Spleen (tissue), 11 donors: Measurements from ENCODE around the gene MPO. TPM values are rescaled to one million over a fixed set of nuclear protein-coding genes. Genes with fewer than 3 reads are reported as not detected.

Source experiments
- DNase-seq: peaks from one replicate; pipeline ENCODE4 v3.0.0-alpha.2; 2020
- H3K27ac ChIP-seq, 8 donors: fragments of 200-600 bp; sonication (generic) in 7 of 8; 1 replicate in 4 of 8; 2 replicates in 4 of 8; pipeline versions ENCODE4 v1.5.0 to v1.8.0; 2016 to 2021; ENCODE audit warnings: inconsistent platforms in 4 of 8, mild to moderate bottlenecking in 4 of 8, moderate library complexity in 1 of 8
- H3K27me3 ChIP-seq, 7 donors: fragments of 200-600 bp; sonication (generic) in 6 of 7; replicated peaks in 1 of 7; 1 replicate in 4 of 7; 2 replicates in 3 of 7; pipeline versions ENCODE4 v1.5.0 to v1.8.0; 2016 to 2021; ENCODE audit warnings: inconsistent platforms in 3 of 7, mild to moderate bottlenecking in 1 of 7
- H3K36me3 ChIP-seq, 6 donors: fragments of 200-600 bp; sonication (generic) in 5 of 6; 1 replicate in 4 of 6; 2 replicates in 2 of 6; pipeline versions ENCODE4 v1.5.0 to v1.8.0; 2016 to 2021; ENCODE audit warnings: inconsistent platforms in 2 of 6
- H3K4me1 ChIP-seq, 6 donors: fragments of 200-600 bp; sonication (generic) in 5 of 6; 1 replicate in 3 of 6; 2 replicates in 3 of 6; pipeline versions ENCODE4 v1.5.0 to v1.8.0; 2016 to 2021; ENCODE audit warnings: inconsistent platforms in 3 of 6
- H3K4me3 ChIP-seq, 8 donors: fragments of 200-600 bp; sonication (generic) in 7 of 8; 1 replicate in 4 of 8; 2 replicates in 4 of 8; pipeline versions ENCODE4 v1.5.0 to v1.8.0; 2016 to 2021; ENCODE audit warnings: inconsistent platforms in 4 of 8, mild to moderate bottlenecking in 4 of 8, moderate library complexity in 2 of 8
- H3K9me3 ChIP-seq, 8 donors: fragments of 200-600 bp; sonication (generic) in 7 of 8; 1 replicate in 4 of 8; 2 replicates in 4 of 8; pipeline versions ENCODE4 v1.5.0 to v1.8.0; 2016 to 2021; ENCODE audit warnings: inconsistent platforms in 4 of 8
- POLR2A ChIP-seq, 3 donors: fragments of 450-650 bp; IDR thresholded peaks; one replicate each; pipeline ENCODE4 v1.5.1; 2017; ENCODE audit warnings: antibody characterized with exemption in 3 of 3, mild to moderate bottlenecking in 1 of 3
- POLR2AphosphoS5 ChIP-seq, 3 donors: sonication (generic); formaldehyde crosslinking; IDR thresholded peaks; one replicate each; pipeline ENCODE4 v1.5.1; 2017; ENCODE audit warnings: antibody characterized with exemption in 3 of 3
- WGBS, 5 donors: extraction: QIAGEN DNeasy Blood & Tissue Kit in 3 of 5; methylation state at CpG; one replicate each; pipeline versions ENCODE4 v1.1.5 to v1.1.7; 2013 to 2018; 5-methylcytosine and 5-hydroxymethylcytosine counted together
- intact Hi-C: fragments of 100-400 bp; cut with DNase I; formaldehyde crosslinking; loops from one replicate; pipeline ENCODE4 v1.15.0; 2023; ENCODE audit warnings: low total_unique reads
- polyA plus RNA-seq, 3 donors: library from polyadenylated mRNA; stranded (reverse); fragments of 200-250 nt; gene quantifications; one replicate each; pipeline ENCODE4 v1.2.1, GENCODE V29; 2013
- total RNA-seq, 7 donors: library from RNA; depleted of rRNA in 3 of 7; stranded (reverse); fragments of >200 nt in 3 of 7; fragmentation: NEBNext Ultra II Directional in 4 of 7; extraction: Animal tissue kit (Norgen Biotek cat#: 25700) in 4 of 7; gene quantifications; one replicate each; pipeline versions ENCODE4 v1.1.0 to v1.2.1, GENCODE V29; 2016 to 2021
- TF ChIP-seq, protein P1 (sequence below), 11 experiments: fragments of 200-600 bp in 7 of 11; fragments of 450-650 bp in 4 of 11; sonication (generic) in 4 of 11; IDR thresholded peaks in 8 of 11; conservative IDR thresholded peaks in 3 of 11; 1 replicate in 7 of 11; 2 replicates in 4 of 11; pipeline versions ENCODE4 v1.4.0 to v1.8.0; 2016 to 2021; ENCODE audit warnings: antibody characterized with exemption in 11 of 11, inconsistent platforms in 4 of 11, mild to moderate bottlenecking in 1 of 11
- donor health status: healthy with polysubstance abuse.
- donor health status: DM: no; HTN: no; CAD: no; lungs with moderate emphysema.
- donor health status: DM: no; HTN: no; CAD: no.
- donor health status: Bipolar disorder and iron deficiency.
- donor health status: healthy.
- donor health status: DM: no; HTN: no; CAD: no.
- donor health status: DM: yes; HTN: yes; CAD: no.

MPO gene
- total and polyA plus RNA-seq, 10 donors, result 0.52 to 75.7 (median 12.0) TPM

DNA sequence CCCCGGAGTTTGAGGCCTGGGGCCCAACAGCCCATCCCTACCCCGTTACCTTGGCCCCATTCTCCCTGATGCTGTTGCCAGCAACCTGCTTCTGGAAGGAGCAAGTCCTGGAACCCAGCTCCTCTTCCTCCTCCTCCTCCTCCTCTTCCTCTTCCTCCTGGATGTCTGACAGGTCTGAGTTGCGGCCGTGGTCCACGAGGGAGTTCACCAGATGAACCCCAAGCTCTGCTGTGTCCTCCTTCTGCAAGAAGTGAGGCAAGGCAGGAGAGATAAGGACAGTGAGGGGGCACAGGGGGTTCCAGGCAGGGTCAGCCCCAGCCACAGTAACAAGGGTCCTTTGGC, 29.2 kb upstream of the MPO start:
- H3K9me3 ChIP-seq, result no peaks in the 10 kb centered on the region

DNA sequence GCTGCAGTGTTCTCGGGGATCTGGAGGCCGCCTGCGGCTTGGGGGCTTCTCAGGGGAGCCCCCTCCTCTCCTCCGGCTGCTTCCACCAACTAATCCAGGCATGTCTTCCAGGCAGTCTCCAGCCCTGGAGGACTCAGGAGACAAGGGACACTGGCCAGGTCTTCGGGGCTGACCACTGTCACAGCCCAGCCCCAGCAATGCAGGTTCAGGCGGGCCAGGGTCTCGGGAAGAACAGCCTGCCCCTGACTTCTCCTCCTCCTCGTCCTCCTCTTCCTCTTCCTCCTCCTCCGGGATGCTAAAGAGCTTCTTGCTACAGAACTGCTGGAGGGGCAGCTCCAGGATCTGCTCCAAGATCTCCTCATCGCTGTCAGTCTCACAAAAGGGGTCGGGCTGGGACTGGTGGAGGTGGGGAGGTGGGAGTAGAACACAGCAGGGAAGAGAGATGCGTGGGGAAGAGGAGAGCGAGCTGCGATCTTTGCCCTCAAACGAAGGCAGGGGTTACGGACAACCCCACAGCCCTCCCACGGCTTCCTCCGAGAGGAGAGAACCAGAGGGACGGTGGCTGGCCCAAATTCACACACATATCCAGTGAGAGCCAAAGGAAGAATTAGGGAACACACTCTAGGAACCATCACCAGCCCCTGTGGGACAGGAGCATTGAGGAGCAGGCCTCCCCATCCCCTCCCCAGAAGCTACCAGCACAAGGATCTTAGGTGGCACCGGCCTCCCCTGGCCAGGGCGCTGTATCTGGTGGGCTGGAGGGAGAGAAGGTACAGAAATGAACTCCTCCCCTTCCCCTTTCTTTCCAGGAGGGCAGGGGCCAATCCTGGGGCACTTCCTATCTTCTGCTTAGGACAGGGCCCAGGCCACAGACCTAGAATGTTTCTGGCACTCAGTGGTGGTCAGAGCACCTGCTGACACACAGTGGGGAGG, 28.5 kb upstream of the MPO start:
- no peaks in the 10 kb centered on the region for H3K9me3 ChIP-seq
- H3K36me3 ChIP-seq, result peaks cover 0 to 50% (median 0%) of the 10 kb centered on the region in 6 donors
- intact Hi-C loops, result no loop called here
- WGBS, 5 donors, result 75 to 83% (median 79%) methylated on average over 16 to 21 of the region's 21 CpGs
- TF ChIP-seq POLR2A (IDR thresholded peaks at IDR 0.05), result no peak
- TF ChIP-seq, protein P1, sequence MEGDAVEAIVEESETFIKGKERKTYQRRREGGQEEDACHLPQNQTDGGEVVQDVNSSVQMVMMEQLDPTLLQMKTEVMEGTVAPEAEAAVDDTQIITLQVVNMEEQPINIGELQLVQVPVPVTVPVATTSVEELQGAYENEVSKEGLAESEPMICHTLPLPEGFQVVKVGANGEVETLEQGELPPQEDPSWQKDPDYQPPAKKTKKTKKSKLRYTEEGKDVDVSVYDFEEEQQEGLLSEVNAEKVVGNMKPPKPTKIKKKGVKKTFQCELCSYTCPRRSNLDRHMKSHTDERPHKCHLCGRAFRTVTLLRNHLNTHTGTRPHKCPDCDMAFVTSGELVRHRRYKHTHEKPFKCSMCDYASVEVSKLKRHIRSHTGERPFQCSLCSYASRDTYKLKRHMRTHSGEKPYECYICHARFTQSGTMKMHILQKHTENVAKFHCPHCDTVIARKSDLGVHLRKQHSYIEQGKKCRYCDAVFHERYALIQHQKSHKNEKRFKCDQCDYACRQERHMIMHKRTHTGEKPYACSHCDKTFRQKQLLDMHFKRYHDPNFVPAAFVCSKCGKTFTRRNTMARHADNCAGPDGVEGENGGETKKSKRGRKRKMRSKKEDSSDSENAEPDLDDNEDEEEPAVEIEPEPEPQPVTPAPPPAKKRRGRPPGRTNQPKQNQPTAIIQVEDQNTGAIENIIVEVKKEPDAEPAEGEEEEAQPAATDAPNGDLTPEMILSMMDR (IDR thresholded peaks at IDR 0.05 in 8 of 11, conservative IDR thresholded peaks at IDR 0.05 in 3 of 11), result no peak
- TF ChIP-seq POLR2AphosphoS5 (IDR thresholded peaks at IDR 0.05), result no peak
- no peaks in the 10 kb centered on the region for H3K27me3 ChIP-seq
- H3K27ac ChIP-seq, result no peak overlapping the region
- H3K4me3 ChIP-seq, result no peak overlapping the region
- peaks cover 0 to 17% (median 4%) of the 10 kb centered on the region in 6 donors for H3K4me1 ChIP-seq
- DNase-seq, result no peak

More for the DNA sequence above, 29.2 kb upstream of the MPO start:
- no peak overlapping the region for H3K27ac ChIP-seq
- no peak overlapping the region for H3K4me3 ChIP-seq
- H3K27me3 ChIP-seq, result no peaks in the 10 kb centered on the region
- TF ChIP-seq, protein P1 (IDR thresholded peaks at IDR 0.05 in 8 of 11, conservative IDR thresholded peaks at IDR 0.05 in 3 of 11), result no peak
- peaks cover 0 to 11% (median 0%) of the 10 kb centered on the region in 6 donors for H3K4me1 ChIP-seq
- WGBS, 5 donors, result 55 to 71% (median 62%) methylated on average over 5 of the region's 5 CpGs
- DNase-seq, result no peak
- H3K36me3 ChIP-seq, result peaks cover 0 to 50% (median 0%) of the 10 kb centered on the region in 6 donors
- intact Hi-C loops, result loop anchor here (10.0 kb wide), 1 partner anchor 105 kb away; the partner anchor contains the start of gene RNF43

DNA sequence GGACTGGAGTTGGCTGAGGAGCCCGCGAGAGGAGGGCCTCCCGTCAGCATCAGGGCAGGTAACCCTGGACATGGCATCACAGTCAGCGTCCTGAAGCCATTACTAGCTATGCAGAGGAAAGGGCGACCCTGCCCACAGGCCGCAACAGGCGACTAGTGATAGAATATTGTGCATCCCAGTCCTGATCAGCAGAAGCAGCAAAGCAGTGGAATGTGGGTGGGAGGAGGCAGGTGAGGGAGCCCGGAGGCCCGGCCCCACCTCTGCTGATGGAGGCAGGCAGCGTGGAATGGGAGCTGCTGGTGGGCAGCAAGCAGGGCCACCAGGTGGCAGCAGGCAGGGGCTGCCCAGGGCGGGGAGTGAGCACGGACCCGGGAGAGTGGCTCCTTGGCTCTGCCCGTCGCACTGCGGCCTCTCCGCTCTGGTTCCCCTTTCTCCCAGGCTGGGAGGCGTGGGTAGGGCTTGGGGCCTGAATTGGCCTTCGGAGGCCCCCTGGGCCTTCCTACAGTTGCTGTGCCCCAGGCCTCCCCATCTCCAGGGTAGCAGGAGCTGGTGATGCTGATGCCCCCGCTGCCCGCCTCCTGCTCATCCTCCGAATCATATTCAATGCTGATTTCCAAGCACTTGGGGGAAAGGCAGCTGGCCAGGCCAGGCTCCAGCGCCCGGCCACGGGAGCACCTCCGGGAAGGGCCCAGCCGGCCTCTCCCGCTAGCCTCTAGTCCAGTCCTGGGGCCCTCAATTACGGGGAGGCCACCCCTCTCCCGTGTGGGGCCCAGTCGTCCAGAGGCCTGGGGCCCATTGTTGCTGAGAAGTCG, 27.6 kb upstream of the MPO start:
- no peaks in the 10 kb centered on the region for H3K9me3 ChIP-seq
- no peak for TF ChIP-seq POLR2A (IDR thresholded peaks at IDR 0.05)
- TF ChIP-seq, protein P1 (IDR thresholded peaks at IDR 0.05 in 8 of 11, conservative IDR thresholded peaks at IDR 0.05 in 3 of 11), result peak in 2 of 11 experiments; percentile 18 to 33
- no peak overlapping the region for H3K4me3 ChIP-seq
- intact Hi-C loops, result no loop called here
- H3K27me3 ChIP-seq, result no peaks in the 10 kb centered on the region
- H3K27ac ChIP-seq, result no peak overlapping the region
- peak; percentile 77 for DNase-seq
- H3K4me1 ChIP-seq, result peaks cover 0 to 25% (median 8%) of the 10 kb centered on the region in 6 donors
- peaks cover 0 to 50% (median 0%) of the 10 kb centered on the region in 6 donors for H3K36me3 ChIP-seq
- WGBS, 5 donors, result 70 to 84% (median 77%) methylated on average over 25 to 32 of the region's 32 CpGs
